Measurements from ENCODE around the gene SORCS3.

GRCh38 chr10:104734433-104734832 lies 93.3 kb downstream of the SORCS3 start:
- TF ChIP-seq POLR2A (IDR thresholded peaks at IDR 0.05), result no peak
- TF ChIP-seq, protein P1, sequence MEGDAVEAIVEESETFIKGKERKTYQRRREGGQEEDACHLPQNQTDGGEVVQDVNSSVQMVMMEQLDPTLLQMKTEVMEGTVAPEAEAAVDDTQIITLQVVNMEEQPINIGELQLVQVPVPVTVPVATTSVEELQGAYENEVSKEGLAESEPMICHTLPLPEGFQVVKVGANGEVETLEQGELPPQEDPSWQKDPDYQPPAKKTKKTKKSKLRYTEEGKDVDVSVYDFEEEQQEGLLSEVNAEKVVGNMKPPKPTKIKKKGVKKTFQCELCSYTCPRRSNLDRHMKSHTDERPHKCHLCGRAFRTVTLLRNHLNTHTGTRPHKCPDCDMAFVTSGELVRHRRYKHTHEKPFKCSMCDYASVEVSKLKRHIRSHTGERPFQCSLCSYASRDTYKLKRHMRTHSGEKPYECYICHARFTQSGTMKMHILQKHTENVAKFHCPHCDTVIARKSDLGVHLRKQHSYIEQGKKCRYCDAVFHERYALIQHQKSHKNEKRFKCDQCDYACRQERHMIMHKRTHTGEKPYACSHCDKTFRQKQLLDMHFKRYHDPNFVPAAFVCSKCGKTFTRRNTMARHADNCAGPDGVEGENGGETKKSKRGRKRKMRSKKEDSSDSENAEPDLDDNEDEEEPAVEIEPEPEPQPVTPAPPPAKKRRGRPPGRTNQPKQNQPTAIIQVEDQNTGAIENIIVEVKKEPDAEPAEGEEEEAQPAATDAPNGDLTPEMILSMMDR (IDR thresholded peaks at IDR 0.05), result no peak
